Astrocyte (in vitro differentiated cells and primary cell): ENCODE results near the gene EML6.

Experiments
- EZH2 ChIP-seq: IDR thresholded peaks from 2 replicates; pipeline ENCODE4 v1.6.1; 2012; ENCODE audit warnings: mild to moderate bottlenecking, low read length, inconsistent platforms; ENCODE audit not compliant: insufficient read depth
- TF ChIP-seq, protein P1 (sequence below): IDR thresholded peaks from 2 replicates; pipeline ENCODE4 v1.5.1; 2011; ENCODE audit warnings: low read depth, mild to moderate bottlenecking, inconsistent platforms, low read length, moderate library complexity; ENCODE audit not compliant: insufficient read depth

- TF ChIP-seq, protein P1, sequence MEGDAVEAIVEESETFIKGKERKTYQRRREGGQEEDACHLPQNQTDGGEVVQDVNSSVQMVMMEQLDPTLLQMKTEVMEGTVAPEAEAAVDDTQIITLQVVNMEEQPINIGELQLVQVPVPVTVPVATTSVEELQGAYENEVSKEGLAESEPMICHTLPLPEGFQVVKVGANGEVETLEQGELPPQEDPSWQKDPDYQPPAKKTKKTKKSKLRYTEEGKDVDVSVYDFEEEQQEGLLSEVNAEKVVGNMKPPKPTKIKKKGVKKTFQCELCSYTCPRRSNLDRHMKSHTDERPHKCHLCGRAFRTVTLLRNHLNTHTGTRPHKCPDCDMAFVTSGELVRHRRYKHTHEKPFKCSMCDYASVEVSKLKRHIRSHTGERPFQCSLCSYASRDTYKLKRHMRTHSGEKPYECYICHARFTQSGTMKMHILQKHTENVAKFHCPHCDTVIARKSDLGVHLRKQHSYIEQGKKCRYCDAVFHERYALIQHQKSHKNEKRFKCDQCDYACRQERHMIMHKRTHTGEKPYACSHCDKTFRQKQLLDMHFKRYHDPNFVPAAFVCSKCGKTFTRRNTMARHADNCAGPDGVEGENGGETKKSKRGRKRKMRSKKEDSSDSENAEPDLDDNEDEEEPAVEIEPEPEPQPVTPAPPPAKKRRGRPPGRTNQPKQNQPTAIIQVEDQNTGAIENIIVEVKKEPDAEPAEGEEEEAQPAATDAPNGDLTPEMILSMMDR, result no peak
- no peak for TF ChIP-seq EZH2
Observed at GRCh38 chr2:54752439-54752838, 29.0 kb downstream of the EML6 start.
